RWPE2 (cell line): ENCODE measurements around the gene GIT2.
A peak's percentile ranks its signal among the peaks of the same experiment; 100 is the strongest.

Source experiments
- ATAC-seq: fragments of 200-7000 bp; cut with Tn5 transposase; 3 replicates; pipeline ENCODE4 v1.9.1; 2021; ENCODE audit warnings: low read depth
- DNase-seq: peaks from one replicate; pipeline ENCODE4 v3.0.0-alpha.2; 2020; ENCODE audit warnings: low spot score
- H3K27ac ChIP-seq: fragments of 450-650 bp; 2 replicates; pipeline ENCODE4 v1.5.1; 2017; ENCODE audit warnings: mild to moderate bottlenecking; ENCODE audit not compliant: poor library complexity, severe bottlenecking
- H3K27me3 ChIP-seq: fragments of 250-450 bp; sonication (Bioruptor Pico); 2 replicates; pipeline ENCODE4 v1.5.1; 2021; ENCODE audit warnings: mild to moderate bottlenecking, moderate library complexity; ENCODE audit not compliant: insufficient read depth, poor library complexity, severe bottlenecking
- H3K36me3 ChIP-seq: fragments of 250-450 bp; sonication (Bioruptor Pico); 2 replicates; pipeline ENCODE4 v1.5.1; 2020; ENCODE audit warnings: low read depth, mild to moderate bottlenecking, moderate library complexity
- H3K4me1 ChIP-seq: fragments of 250-450 bp; sonication (Bioruptor Pico); 2 replicates; pipeline ENCODE4 v1.5.1; 2021; ENCODE audit warnings: mild to moderate bottlenecking, moderate library complexity; ENCODE audit not compliant: insufficient read depth, poor library complexity, severe bottlenecking
- H3K4me3 ChIP-seq: fragments of 250-450 bp; sonication (Bioruptor Pico); 2 replicates; pipeline ENCODE4 v1.5.1; 2021; ENCODE audit warnings: mild to moderate bottlenecking, moderate library complexity; ENCODE audit not compliant: severe bottlenecking
- H3K9me3 ChIP-seq: fragments of 250-450 bp; sonication (Bioruptor Pico); 2 replicates; pipeline ENCODE4 v1.5.1; 2021; ENCODE audit warnings: mild to moderate bottlenecking, moderate library complexity; ENCODE audit not compliant: severe bottlenecking
- CTCF ChIP-seq: fragments of 450-650 bp; IDR thresholded peaks from one replicate; pipeline ENCODE4 v1.5.1; 2017; ENCODE audit warnings: mild to moderate bottlenecking, moderate library complexity; ENCODE audit not compliant: poor library complexity, severe bottlenecking

Gene GIT2

GRCh38 chr12:110024051-110024450 is 27.9 kb upstream of the GIT2 start:
- peaks cover 11% of the 10 kb centered on the region for H3K4me1 ChIP-seq
- no peak overlapping the region for H3K4me3 ChIP-seq
- H3K27me3 ChIP-seq, result no peaks in the 10 kb centered on the region
- ATAC-seq (no peak), DNase-seq (no peak)
- no peak for TF ChIP-seq CTCF
- H3K36me3 ChIP-seq, result peaks cover 78% of the 10 kb centered on the region
- peak overlapping the region; percentile 17 for H3K27ac ChIP-seq
- no peaks in the 10 kb centered on the region for H3K9me3 ChIP-seq

GRCh38 chr12:110023059-110023980 is 27.2 kb upstream of the GIT2 start:
- no peak for TF ChIP-seq CTCF
- Histone ChIP-seq H3K27me3 (no peaks in the 10 kb centered on the region), H3K9me3 (no peaks in the 10 kb centered on the region), H3K27ac (no peak overlapping the region), H3K4me1 (peaks cover 11% of the 10 kb centered on the region), H3K36me3 (peaks cover 78% of the 10 kb centered on the region), H3K4me3 (no peak overlapping the region)
- no peak for ATAC-seq
- DNase-seq, result no peak

GRCh38 chr12:110020956-110021355 is 24.8 kb upstream of the GIT2 start:
- peaks cover 11% of the 10 kb centered on the region for H3K4me1 ChIP-seq
- no peak for TF ChIP-seq CTCF
- no peak overlapping the region for H3K27ac ChIP-seq
- H3K9me3 ChIP-seq, result no peaks in the 10 kb centered on the region
- ATAC-seq (no peak), DNase-seq (no peak)
- H3K36me3 ChIP-seq, result peaks cover 75% of the 10 kb centered on the region
- H3K4me3 ChIP-seq, result no peak overlapping the region
- H3K27me3 ChIP-seq, result no peaks in the 10 kb centered on the region

- ATAC-seq (no peak), DNase-seq (no peak)
- peaks cover 3% of the 10 kb centered on the region for H3K4me1 ChIP-seq
- no peaks in the 10 kb centered on the region for H3K27me3 ChIP-seq
- no peak for TF ChIP-seq CTCF
- no peaks in the 10 kb centered on the region for H3K9me3 ChIP-seq
- H3K4me3 ChIP-seq, result no peak overlapping the region
- peaks cover 64% of the 10 kb centered on the region for H3K36me3 ChIP-seq
- H3K27ac ChIP-seq, result no peak overlapping the region
Measured at GRCh38 chr12:110015132-110015531, 19.0 kb upstream of the GIT2 start.

GRCh38 chr12:110012659-110013058 is 16.5 kb upstream of the GIT2 start:
- H3K4me3 ChIP-seq, result no peak overlapping the region
- ATAC-seq (no peak), DNase-seq (no peak)
- no peaks in the 10 kb centered on the region for H3K9me3 ChIP-seq
- no peaks in the 10 kb centered on the region for H3K27me3 ChIP-seq
- peaks cover 3% of the 10 kb centered on the region for H3K4me1 ChIP-seq
- H3K27ac ChIP-seq, result no peak overlapping the region
- peaks cover 46% of the 10 kb centered on the region for H3K36me3 ChIP-seq
- no peak for TF ChIP-seq CTCF
